ENCODE measurements around the gene IL12RB1.

DNA sequence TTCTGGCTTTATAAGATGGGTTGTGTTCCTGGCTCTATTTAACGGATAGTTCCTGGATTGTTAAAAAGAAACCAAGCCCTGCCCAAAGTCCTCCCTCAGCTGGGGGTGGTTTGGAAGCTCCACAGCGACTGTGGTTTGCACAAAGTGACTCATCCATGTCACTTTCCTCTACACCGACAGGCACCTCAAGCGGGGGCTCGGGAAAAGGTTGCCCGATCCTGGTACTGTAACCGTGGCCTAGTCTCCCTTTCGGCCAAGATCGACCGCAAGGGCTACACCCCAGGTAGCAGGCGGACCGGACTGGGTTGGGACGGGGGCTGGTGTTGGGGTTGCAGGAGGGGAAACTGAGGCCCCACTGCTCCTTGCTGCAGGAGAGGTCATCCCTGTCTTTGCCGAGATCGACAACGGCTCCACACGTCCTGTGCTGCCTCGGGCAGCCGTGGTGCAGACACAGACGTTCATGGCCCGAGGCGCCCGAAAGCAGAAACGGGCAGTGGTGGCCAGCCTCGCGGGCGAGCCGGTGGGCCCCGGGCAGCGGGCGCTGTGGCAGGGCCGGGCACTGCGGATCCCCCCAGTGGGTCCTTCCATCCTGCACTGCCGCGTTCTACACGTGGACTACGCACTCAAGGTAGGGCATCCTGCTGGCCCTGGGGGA, 77.2 kb downstream of the IL12RB1 start:
- TF ChIP-seq, protein P1, sequence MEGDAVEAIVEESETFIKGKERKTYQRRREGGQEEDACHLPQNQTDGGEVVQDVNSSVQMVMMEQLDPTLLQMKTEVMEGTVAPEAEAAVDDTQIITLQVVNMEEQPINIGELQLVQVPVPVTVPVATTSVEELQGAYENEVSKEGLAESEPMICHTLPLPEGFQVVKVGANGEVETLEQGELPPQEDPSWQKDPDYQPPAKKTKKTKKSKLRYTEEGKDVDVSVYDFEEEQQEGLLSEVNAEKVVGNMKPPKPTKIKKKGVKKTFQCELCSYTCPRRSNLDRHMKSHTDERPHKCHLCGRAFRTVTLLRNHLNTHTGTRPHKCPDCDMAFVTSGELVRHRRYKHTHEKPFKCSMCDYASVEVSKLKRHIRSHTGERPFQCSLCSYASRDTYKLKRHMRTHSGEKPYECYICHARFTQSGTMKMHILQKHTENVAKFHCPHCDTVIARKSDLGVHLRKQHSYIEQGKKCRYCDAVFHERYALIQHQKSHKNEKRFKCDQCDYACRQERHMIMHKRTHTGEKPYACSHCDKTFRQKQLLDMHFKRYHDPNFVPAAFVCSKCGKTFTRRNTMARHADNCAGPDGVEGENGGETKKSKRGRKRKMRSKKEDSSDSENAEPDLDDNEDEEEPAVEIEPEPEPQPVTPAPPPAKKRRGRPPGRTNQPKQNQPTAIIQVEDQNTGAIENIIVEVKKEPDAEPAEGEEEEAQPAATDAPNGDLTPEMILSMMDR (IDR thresholded peaks at IDR 0.05) = no peak
- no peak for TF ChIP-seq ZFX (IDR thresholded peaks at IDR 0.05; ENCODE audit: borderline replicate concordance)

Measured in 22Rv1 (cell line).